ENCODE data around the gene RFC4. TPM values are rescaled to one million over a fixed set of nuclear protein-coding genes. Genes with fewer than 3 reads are reported as not detected.

Gene RFC4
- total and polyA plus RNA-seq, 2 of the 4 experiments (the other 2 are of a cell fraction) = 19.5 to 27.9 TPM

DNA sequence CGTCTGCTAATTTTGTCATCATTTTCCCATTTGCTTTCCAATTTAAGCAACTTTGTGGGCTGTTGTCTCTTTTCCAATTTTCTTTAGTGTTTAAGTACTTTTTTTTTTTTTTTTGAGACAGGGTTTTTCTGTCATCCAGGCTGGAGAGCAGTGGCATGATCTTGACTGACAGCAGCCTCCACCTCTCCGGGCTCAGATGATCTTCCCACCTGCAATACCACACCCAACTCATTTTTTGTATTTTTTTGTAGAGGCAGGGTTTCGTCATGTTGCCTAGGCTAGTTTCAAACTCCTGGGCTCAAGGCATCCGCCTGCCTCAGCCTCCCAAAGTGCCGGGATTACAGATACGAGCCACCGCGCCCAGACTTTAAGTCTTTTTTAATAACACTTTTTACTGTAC is 49.1 kb downstream of the RFC4 start:
- no peaks in the 10 kb centered on the region for H3K27me3 ChIP-seq (ENCODE audit: control insufficient read depth, insufficient read depth, low read length)
- H2AK9ac ChIP-seq (replicated peaks; ENCODE audit: low read depth, low read length, poor library complexity) = no peak overlapping the region
- no TSS peak for BruUV-seq (replicated peaks)
- H3K9me1 ChIP-seq (ENCODE audit: insufficient read depth, low read length) = no peaks in the 10 kb centered on the region
- H4K20me1 ChIP-seq (ENCODE audit: insufficient read depth, low read length) = no peaks in the 10 kb centered on the region
- DNase-seq (no peak), ATAC-seq (ENCODE audit: low read depth) (no peak)
- H3K79me1 ChIP-seq (ENCODE audit: low read depth in 1 of 2, low read length in 2 of 2) = no peaks in the 10 kb centered on the region
- no peak overlapping the region for H3K23ac ChIP-seq (ENCODE audit: low read depth, low read length)
- no peaks in the 10 kb centered on the region for H3K4me1 ChIP-seq (ENCODE audit: control insufficient read depth, insufficient read depth, low read length)
- no peak overlapping the region for H3K4ac ChIP-seq (ENCODE audit: low read depth, low read length)
- ChIA-PET CTCF (no interaction called here), POLR2A (ENCODE audit: unreplicated experiment) (no interaction called here)
- no peak overlapping the region for H3K18ac ChIP-seq (ENCODE audit: low read depth, low read length)
- H3K9ac ChIP-seq (ENCODE audit: low read depth, low read length) = no peak overlapping the region
- H2BK20ac ChIP-seq (ENCODE audit: low read depth, low read length) = no peak overlapping the region
- no peaks in the 10 kb centered on the region for H3K36me3 ChIP-seq (ENCODE audit: control insufficient read depth, insufficient read depth, low read length)
- no peak overlapping the region for H3K14ac ChIP-seq (replicated peaks; ENCODE audit: low read depth, low read length)
- intact Hi-C loops (cut with micrococcal nuclease) (no loop called here), in situ Hi-C loops (cut with MboI; ENCODE audit: low sequenced_read_pairs) (no loop called here), dilution Hi-C loops (cut with HindIII; ENCODE audit: low sequenced_read_pairs, unreplicated experiment) (no loop called here)
- H2BK120ac ChIP-seq (ENCODE audit: low read depth, low read length) = no peak overlapping the region
- no peak overlapping the region for H3K56ac ChIP-seq (ENCODE audit: extremely low read depth, insufficient read depth, low read length)
- 100% methylated on average over 3 of the region's 8 CpGs; no CpG with 5 or more reads in 1 of the 2 experiments for WGBS, 2 experiments (ENCODE audit: extremely low coverage in 2 of 2, insufficient read length in 1 of 2)
- no peak overlapping the region for H2AK5ac ChIP-seq (ENCODE audit: low read depth, low read length)
- no peak overlapping the region for H4K5ac ChIP-seq (ENCODE audit: low read depth, low read length)
- no peak overlapping the region for H2BK5ac ChIP-seq (ENCODE audit: low read depth, low read length, poor library complexity, severe bottlenecking)
- H2AFZ ChIP-seq (replicated peaks; ENCODE audit: low read length, poor library complexity) = no peak overlapping the region
- H3K4me3 ChIP-seq (ENCODE audit: insufficient read depth, low read depth, low read length) = no peak overlapping the region
- H3K9me3 ChIP-seq (ENCODE audit: control insufficient read depth, insufficient read depth, low read length) = no peaks in the 10 kb centered on the region
- no peak overlapping the region for H2BK15ac ChIP-seq (ENCODE audit: low read depth, low read length)
- TF ChIP-seq USF2 (IDR thresholded peaks at IDR 0.05; ENCODE audit: low read depth, low read length) (no peak), RAD21 (IDR thresholded peaks at IDR 0.05; ENCODE audit: low read length) (no peak), BHLHE40 (IDR thresholded peaks at IDR 0.05; ENCODE audit: low read depth, low read length) (no peak), CEBPB (IDR thresholded peaks at IDR 0.05; ENCODE audit: low read depth, low read length) (no peak), RFX5 (IDR thresholded peaks at IDR 0.05; ENCODE audit: low read depth, low read length) (no peak), POLR2A (IDR thresholded peaks at IDR 0.05; ENCODE audit: low read depth, low read length) (no peak), MXI1 (IDR thresholded peaks at IDR 0.05; ENCODE audit: borderline replicate concordance, low read depth, low read length) (no peak), ELK1 (IDR thresholded peaks at IDR 0.05; ENCODE audit: borderline replicate concordance, low read depth, low read length) (no peak), FOS (IDR thresholded peaks at IDR 0.05; ENCODE audit: low read depth, low read length) (no peak), RCOR1 (IDR thresholded peaks at IDR 0.05; ENCODE audit: insufficient replicate concordance, low read length) (no peak), NFE2L2 (IDR thresholded peaks at IDR 0.05; ENCODE audit: low read depth, low read length) (no peak), MAZ (IDR thresholded peaks at IDR 0.05; ENCODE audit: borderline replicate concordance, low read depth, low read length) (no peak), MAFK (IDR thresholded peaks at IDR 0.05; ENCODE audit: low read depth, low read length) (no peak), SMC3 (IDR thresholded peaks at IDR 0.05; ENCODE audit: low read depth, low read length) (no peak), CHD1 (IDR thresholded peaks at IDR 0.05; ENCODE audit: low read depth, low read length) (no peak)
- TF ChIP-seq, protein P1, sequence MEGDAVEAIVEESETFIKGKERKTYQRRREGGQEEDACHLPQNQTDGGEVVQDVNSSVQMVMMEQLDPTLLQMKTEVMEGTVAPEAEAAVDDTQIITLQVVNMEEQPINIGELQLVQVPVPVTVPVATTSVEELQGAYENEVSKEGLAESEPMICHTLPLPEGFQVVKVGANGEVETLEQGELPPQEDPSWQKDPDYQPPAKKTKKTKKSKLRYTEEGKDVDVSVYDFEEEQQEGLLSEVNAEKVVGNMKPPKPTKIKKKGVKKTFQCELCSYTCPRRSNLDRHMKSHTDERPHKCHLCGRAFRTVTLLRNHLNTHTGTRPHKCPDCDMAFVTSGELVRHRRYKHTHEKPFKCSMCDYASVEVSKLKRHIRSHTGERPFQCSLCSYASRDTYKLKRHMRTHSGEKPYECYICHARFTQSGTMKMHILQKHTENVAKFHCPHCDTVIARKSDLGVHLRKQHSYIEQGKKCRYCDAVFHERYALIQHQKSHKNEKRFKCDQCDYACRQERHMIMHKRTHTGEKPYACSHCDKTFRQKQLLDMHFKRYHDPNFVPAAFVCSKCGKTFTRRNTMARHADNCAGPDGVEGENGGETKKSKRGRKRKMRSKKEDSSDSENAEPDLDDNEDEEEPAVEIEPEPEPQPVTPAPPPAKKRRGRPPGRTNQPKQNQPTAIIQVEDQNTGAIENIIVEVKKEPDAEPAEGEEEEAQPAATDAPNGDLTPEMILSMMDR (conservative IDR thresholded peaks at IDR 0.05; ENCODE audit: low read depth, low read length) = no peak
- H4K91ac ChIP-seq (ENCODE audit: insufficient read depth, low read depth, low read length) = no peak overlapping the region
- H4K8ac ChIP-seq (ENCODE audit: low read depth in 2 of 2, low read length in 2 of 2) = no peak overlapping the region
- no peak overlapping the region for H3K4me2 ChIP-seq (ENCODE audit: low read depth, low read length)
- H3K27ac ChIP-seq (ENCODE audit: insufficient read depth, low read length) = no peak overlapping the region
